GM21619 (cell line): ENCODE results near the gene TP53AIP1.
A peak's percentile ranks its signal among the peaks of the same experiment; 100 is the strongest.
"Not testable (repeated sequence)": the region's sequence is repeated elsewhere in the genome, so short reads cannot be mapped to it uniquely, and the experiment has no call there.

ENCODE experiments used
- ATAC-seq: cut with Tn5 transposase; IDR thresholded peaks from one replicate; pipeline ENCODE4 v1.9.1; 2021; ENCODE audit not compliant: unreplicated experiment

TP53AIP1 gene

DNA sequence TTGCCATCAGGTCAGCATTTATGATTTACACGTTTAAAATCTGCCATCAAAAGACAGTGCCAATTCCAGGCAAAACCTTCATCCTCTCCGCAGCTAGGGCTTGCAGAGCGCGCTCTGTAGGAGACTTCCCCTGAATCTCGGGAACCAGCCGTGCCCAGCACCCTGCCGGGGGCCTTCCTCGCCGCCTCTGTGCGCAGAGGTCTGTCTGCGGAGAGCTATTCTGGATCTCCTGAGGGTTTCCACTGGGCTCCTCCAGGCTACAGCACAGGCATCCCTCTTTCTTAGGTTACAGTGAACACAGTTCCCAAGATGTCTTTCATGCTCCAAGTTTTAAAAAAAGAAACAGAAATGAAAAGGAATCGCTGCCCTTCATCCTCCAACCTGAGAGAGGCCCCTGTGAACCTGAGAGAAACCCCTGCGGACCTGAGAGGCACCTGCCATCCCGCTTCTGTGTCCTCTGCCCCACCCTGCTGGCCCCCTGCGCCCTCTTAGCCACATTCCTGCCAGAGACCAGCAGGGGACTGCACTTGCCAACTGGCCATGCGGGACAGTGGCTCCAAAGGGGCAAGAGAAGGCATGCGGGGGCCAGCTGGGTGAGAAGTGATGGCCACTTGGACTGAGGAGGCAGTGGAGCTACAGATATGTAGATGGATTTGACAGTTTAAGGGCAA, 16.1 kb downstream of the TP53AIP1 start:
- no peak for ATAC-seq

DNA sequence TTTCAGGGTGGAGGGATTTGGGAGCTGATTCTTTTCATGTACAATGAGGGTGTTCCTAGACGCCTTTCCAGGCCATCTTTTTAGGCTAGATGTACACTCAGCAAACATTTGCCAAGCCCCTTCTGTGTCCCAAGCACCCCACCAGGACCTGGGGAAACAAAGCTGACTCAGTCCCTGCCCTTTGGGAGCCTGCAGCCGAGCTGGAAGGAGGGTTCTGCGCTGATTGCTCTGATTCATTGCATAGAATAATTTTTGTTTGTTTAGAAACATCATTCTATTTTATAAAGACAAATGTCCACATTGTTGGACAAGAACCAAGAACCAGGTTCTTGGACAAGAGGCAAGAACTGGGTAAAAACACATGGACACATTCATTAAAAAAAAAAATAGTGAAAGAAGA, 16.7 kb downstream of the TP53AIP1 start:
- ATAC-seq, result no peak

DNA sequence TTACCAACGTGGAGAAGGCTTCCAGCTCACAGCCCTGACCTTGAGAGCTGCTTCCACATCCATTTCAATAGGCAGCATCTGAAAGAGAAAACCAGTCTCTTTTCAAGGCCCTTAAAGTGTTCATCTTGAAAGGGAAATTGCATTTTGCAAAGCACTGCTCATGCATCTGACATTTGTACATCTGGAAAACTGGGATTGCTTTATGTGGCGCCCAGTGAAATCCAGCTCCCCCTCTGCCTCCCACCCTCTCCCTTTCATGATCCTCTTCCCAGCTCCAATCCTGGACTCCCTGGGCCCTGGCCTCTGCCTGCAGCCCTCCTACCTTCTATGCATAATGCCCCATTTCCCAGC, 17.4 kb downstream of the TP53AIP1 start:
- ATAC-seq, result no peak

DNA sequence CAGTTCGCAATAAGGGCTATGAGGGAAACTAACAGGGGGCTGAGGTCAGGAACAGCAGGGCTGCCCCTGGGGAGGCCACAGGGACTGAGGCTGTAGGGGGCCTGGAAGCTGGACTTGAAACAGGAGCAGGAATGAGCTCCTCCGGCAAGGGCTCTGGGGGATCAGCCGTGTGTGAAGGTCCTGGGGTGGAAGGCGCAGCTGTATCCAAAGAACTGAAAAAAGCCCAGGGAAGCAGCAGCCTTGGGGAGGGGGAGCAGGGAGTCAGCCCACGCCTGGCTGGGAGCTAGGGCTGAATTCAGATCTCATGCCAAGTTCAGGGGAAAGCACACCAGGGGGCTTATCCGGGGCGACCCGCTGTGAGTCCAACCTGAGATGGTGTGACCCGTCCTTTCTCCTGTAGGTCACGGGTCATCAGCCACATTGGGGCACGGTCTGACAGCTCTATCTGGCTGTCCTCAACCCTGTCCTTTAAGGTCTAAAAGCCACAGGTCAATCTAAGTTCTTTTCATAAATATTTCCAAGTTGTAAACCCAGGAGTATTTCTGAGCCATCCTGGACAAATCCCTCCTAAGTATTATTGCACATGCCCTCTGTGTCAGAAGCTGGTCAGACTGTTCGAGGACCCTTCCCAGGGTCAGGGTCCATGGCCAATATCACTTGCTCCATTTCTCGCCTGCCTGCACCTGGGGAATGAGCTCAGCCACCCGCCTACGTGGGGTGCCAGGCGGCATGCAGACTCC, 18.0 kb downstream of the TP53AIP1 start:
- ATAC-seq, result no peak

DNA sequence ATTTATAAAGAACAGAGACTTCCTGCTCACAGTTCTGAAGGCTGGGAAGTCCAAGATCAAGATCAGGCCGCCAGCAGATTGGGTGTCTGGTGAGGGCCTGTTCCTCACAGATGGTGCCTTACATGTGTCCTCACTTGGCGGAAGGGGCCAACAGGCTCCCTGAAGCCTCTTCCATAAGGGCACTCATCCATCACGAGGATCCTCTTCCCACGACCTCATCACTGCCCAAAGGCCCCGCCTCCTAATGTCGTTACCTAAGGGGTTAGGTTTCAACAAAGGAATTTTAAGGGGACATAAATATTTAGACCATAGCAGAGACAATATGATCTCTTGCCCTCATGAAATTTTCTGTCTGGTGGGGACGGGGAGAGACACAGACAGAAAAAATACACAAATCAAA, 18.6 kb downstream of the TP53AIP1 start:
- ATAC-seq, result no peak

DNA sequence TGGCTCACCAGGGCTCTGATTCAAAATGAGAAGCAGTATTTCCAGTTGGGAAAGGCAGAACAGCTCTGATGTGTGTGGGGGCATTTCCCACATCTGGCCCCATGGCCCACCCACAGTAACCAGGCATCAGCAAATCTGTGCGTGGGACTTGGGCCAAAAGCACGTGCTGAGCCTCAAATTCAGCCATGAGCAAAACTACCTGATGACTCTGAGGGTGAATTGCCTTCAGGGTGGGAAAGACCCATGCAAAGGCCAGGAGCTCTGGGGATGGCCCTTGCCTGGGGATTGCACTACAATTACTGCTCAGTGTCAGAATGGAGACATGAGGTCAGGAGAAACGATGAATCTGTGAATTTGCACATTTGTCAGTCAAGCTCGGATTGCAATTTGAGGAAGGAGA, 20.9 kb downstream of the TP53AIP1 start:
- ATAC-seq, result no peak

DNA sequence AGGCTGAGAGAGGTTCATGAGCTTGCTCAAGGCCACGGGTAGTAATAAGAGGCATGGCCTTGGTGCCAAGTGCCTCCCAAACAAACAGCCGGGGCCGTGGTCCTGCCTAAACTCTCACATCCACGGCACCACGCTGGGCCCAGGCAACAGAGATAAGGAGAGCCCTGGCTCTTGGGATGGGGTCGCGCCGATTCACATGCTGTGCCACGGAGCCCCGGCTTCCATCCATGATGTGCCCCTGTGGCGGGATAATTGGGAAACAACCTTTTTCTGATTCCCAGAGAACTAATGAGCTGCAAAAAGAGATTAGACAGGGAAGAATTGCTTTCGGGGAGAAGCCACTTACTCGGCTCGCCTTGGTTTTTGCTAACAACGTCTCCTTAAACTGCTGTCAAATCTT, 22.0 kb downstream of the TP53AIP1 start:
- no peak for ATAC-seq

DNA sequence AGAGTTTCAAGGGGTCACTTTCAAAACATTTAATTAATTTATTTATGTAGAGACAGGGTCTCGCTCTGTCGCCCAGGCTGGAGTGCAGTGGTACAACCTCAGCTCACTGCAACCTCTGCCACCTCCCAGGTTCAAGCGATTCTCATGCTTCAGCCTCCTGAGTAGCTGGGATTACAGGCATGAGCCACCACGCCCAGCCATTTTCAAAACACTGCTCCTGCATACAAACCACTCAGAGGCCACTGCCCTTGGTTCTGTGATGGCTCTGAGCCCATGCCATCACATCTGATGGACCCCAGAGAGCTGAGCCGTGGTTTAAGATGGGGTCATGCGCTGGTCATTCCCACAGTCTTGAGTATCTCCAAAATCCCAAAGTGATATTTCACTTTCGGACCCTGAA, 23.0 kb downstream of the TP53AIP1 start:
- ATAC-seq, result not testable (repeated sequence)

DNA sequence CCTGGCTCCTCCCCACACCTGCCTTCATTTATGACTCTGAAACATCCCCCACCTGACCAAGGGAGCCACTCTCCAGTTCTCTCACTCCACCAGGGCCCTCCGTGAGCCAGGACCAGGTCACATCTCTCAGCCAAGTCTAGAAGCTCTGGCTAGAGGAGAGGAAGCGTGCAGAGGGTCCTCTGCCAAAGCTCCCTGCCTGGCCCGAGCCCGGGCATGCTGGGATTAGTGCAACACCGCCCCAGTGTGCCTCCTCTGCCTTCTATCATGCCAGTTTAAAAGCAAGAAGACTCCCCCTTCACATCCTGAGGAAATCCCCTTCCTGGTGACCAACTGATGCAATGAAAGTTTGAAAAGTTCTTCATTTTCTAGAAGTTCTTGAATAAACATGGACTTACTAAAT, 23.5 kb downstream of the TP53AIP1 start:
- no peak for ATAC-seq

DNA sequence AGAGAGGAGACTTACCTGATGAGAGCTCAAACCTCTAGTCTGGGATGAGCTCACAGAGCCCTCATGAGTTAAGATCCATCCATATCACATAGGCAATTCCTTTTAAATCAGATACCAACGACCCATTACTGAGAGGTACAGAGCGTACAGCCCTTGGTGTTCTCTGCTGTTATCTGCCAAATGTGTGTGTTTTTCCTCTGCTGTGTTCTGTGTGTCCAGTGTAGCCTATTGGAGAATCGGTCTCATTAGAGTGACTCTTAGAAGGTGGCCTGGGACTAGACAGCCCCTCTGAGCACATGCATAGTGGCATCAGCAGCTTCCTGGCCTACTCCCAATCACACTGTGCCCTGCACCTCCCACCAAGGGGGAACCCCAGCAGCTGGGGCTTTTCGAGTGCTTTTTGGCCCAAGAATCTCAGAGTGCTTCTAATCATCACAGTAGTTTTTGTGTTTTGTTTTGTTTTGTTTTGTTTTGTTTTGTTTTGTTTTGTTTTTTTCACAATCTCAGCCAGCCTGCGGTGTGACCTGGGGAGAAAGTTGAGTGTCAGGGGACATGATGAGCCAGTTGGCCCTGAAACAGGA, 25.4 kb downstream of the TP53AIP1 start:
- peak; percentile 38 for ATAC-seq

DNA sequence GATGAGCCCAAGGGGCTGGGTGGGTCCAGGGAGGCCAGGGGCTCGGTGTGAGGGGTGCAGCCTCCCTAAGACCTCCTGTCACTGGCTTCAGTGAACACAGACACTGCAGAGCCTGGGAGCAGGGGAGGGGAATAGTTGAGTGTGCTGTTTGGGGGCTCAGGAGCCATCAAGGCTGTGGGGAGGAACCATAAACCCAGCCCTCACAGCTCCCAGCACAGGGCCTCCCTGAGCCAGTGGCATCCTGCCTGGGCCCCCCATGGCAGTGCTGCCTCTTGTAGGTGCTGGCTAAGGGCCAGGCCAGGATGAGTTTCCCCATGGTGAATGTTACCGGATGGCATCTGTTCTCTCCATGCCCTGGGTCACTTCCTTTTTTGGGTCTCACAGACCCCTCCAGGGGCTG, 26.0 kb downstream of the TP53AIP1 start:
- ATAC-seq, result no peak

DNA sequence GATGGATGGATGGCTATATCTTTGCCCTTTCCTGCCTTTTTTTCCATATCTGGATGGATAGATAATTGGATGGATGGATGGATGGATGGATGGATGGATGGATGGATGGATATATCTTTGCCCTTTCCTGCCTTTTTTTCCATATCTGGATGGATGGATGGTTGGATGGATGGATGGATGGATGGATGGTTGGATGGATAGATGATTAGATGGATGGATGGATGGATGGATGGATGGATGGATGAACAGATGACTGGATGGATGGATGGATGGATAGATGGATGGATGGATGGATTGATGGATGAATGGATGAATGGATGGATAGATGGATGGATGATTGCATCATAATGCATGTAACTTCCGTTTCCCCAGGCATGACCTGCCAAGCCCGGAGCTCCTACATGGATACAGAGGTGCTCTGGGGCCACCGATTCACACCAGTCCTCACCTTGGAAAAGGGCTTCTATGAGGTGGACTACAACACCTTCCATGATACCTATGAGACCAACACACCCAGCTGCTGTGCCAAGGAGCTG, 26.6 kb downstream of the TP53AIP1 start:
- ATAC-seq, result no peak

DNA sequence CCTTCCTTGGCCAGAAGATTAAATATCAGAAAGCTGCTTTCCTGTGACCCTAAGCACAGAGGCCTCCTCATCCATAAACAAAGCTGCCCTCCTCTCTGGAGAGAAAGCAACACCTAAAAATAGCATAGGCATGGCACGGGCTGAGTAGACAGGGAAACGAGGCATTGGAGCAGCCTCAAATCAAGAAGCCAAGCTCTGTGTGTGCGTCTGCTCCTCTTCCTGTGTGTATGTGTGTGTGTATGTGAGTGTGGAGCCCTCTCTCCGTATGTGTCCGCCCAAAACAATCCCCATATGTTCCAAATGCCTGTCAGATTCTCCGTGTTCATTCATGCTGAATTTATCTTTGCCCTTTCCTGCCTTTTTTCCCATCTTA, 27.5 kb downstream of the TP53AIP1 start:
- ATAC-seq, result no peak

DNA sequence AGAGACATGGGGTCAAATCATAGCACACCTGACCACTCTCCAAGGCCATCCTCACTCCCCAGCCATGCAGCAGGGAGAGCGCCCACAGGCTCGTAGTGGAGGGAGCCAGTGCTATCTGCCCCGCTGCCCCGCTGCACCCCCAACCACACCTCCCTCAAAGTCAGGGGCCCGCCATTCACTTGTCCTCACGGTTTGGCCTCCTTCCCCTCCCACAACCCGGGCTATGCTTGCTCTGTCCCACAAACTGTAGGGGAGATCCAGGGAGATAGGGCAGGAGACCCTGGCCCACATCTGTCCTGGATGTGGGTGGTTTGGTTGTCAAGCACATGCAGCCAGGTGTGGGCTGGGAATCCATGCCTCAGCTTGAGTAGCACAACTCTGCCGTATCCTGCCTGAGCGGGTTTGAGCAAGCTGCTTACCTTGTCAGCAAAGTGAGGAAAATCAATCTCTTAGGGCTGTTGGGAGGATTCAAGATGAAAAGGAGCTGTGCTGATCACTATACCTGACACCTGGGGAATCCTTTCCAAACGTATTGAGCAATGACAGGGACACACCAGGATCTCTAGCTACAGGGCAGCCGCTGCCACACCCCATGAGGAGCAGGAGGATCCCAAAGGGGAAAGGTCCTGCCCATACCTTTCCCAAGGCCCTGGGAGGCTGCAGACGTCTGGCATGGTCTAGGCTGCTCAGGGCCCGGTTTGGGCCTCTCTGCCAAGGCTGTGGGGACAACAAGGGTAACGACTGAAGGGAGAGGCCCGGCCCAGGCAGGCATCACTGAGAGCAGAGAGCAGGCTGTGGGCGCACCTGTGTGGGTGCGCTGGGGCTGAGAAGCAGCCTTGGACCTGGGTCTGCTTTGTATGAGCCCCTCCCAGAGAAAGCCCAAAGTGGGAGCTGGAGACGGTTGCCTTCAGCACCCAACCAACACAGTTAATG, 28.2 kb downstream of the TP53AIP1 start:
- ATAC-seq, result no peak

DNA sequence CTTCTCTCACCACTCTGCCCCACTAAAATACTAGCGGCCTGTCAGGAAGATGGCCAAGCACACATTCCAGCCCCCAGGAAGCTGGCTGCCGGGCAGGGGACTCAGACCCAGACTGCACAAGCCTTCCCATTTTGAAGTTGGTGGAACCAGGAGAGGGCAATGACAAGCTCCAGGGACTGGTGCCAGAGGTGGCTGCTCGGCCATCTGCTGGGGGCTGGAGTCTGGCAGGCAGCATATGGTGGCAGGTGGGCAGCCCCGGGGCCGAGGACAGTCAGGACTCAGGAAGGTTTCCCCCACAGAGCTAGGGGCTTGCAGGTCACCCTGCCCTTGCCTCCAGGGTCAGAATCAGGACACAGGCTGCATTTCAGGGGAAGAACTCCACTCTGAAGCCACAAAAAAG, 28.9 kb downstream of the TP53AIP1 start:
- ATAC-seq, result no peak

DNA sequence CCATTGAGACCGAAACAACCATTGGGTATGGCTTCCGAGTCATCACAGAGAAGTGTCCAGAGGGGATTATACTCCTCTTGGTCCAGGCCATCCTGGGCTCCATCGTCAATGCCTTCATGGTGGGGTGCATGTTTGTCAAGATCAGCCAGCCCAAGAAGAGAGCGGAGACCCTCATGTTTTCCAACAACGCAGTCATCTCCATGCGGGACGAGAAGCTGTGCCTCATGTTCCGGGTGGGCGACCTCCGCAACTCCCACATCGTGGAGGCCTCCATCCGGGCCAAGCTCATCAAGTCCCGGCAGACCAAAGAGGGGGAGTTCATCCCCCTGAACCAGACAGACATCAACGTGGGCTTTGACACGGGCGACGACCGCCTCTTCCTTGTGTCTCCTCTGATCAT, 31.0 kb downstream of the TP53AIP1 start:
- no peak for ATAC-seq

DNA sequence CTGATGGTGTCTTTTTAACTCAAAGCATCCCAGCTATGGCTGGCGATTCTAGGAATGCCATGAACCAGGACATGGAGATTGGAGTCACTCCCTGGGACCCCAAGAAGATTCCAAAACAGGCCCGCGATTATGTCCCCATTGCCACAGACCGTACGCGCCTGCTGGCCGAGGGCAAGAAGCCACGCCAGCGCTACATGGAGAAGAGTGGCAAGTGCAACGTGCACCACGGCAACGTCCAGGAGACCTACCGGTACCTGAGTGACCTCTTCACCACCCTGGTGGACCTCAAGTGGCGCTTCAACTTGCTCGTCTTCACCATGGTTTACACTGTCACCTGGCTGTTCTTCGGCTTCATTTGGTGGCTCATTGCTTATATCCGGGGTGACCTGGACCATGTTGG, 31.4 kb downstream of the TP53AIP1 start:
- no peak for ATAC-seq

DNA sequence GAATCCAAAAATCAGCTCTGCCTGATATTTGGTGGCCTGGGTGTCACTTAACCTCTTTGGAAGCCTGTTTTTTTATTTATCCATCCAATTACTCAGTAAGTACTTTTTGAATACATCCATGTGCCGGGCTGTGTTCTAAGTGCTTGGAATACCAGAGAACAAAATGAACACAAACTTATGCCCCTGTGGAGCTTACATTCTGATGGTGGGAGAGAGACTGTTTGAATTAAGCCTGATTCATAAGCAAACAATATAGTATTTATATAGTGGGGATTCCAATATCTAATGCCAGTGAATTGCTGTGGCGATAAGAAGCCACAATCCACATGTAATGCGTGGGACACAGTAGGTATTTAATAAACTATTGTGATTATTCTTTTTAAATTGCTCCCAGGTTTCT, 32.1 kb downstream of the TP53AIP1 start:
- ATAC-seq, result no peak

DNA sequence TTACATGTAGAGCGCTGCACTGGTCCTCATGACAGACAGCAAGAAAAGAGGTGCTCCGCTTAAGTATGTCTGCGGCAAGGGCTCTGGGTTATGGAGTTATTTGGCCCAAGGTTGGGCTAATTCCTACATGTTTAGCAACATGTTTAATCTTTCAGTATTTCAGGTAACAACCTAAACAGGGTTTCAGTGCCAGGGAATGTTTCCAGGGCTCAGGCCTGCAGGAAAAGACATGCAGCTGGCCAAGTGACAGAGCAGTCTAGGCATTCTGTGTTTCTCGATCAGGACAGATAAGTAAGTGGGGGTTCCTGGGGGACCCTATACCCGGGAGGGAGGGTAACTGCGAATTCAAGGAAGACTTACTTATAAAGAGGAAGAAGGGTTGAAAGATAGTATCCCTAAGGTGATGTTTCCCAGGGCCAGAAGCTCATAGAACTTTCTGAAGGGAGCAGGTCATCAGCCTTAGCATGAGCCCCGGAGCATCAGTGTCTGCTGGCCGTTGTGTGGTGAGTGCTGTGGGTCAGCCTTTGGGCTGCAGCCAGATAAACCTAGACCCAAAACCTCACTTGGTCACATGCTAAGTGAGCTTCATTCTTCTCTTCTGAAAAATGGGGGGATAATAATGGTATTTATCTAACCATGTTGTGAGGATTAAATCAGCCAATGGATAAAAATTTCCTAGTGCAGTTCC, 33.1 kb downstream of the TP53AIP1 start:
- ATAC-seq, result no peak

DNA sequence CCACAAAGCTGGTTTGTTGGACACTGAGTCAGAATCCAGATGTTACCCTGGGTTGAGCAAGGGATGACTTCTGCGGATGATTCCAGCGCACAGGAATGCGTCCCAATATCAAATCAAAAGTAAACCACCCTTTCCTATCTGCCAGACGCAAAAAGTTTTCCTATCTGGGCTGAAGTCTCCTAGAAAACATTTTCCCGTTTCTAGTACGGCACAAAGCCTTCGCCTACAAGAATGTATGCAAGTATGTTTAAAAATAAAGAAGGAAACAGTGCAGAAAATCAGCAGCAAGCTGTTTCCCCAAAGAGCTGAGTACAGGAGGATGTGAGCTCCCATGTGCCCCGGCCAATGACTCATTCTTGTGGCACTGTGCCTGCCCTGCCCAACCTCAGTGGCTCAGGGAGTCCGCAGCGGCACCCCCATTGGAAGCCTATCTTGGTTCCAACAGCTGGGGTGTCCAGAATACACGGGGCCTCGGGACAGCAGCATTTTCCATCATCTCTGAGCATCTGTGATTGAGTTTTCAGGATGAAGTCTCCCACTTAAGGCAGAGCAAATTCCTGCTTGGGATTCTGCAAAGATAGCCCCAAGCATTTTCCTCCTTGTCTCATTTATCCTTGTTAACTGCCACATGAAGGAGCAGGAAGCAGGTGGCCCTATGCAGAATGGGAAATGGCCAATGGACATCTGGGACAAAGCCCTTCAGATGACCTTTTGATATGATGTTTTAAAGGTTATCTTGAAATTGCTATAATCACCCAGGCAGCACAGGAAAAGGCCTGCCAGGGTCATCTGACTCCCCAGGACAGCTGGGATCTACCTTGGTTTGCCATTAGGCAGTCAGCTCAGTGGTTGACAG, 34.1 kb downstream of the TP53AIP1 start:
- ATAC-seq, result no peak
